MM.1S (cell line): Measurements from ENCODE around the gene NFKBIE.
A peak's percentile ranks its signal among the peaks of the same experiment; 100 is the strongest.

Experiments used
- DNase-seq: peaks from one replicate; pipeline ENCODE4 v3.0.0-alpha.2; 2015
- H2AFZ ChIP-seq: fragments of 300-600 bp; sonication (generic); 2 replicates; pipeline ENCODE4 v1.6.0; 2016; ENCODE audit warnings: antibody characterized with exemption, low read length
- H3F3A ChIP-seq: fragments of 300-600 bp; sonication (generic); 2 replicates; pipeline ENCODE4 v1.6.1; 2016; ENCODE audit warnings: mild to moderate bottlenecking, antibody characterized with exemption, low read length, moderate library complexity, mixed read lengths; ENCODE audit not compliant: insufficient read depth
- H3K27ac ChIP-seq: fragments of 300-600 bp; sonication (generic); 2 replicates; pipeline ENCODE4 v1.5.1; 2016; ENCODE audit warnings: mild to moderate bottlenecking, low read length
- H3K27me3 ChIP-seq: fragments of 300-600 bp; sonication (generic); replicated peaks from 2 replicates; pipeline ENCODE4 v1.6.0; 2016; ENCODE audit warnings: low read length; ENCODE audit not compliant: insufficient read depth
- H3K36me3 ChIP-seq: fragments of 300-600 bp; sonication (generic); replicated peaks from 2 replicates; pipeline ENCODE4 v1.6.1; 2016; ENCODE audit warnings: mild to moderate bottlenecking, low read length, mixed read lengths; ENCODE audit not compliant: insufficient read depth
- H3K4me1 ChIP-seq: fragments of 300-600 bp; sonication (generic); 2 replicates; pipeline ENCODE4 v1.6.1; 2016; ENCODE audit warnings: low read length, mixed read lengths
- H3K4me2 ChIP-seq: fragments of 300-600 bp; sonication (generic); 2 replicates; pipeline ENCODE4 v1.6.0; 2016; ENCODE audit warnings: low read depth, low read length
- H3K4me3 ChIP-seq: fragments of 300-600 bp; sonication (generic); 2 replicates; pipeline ENCODE4 v1.5.1; 2016; ENCODE audit warnings: low read length, mixed read lengths
- H3K79me2 ChIP-seq: fragments of 300-600 bp; sonication (generic); 2 replicates; pipeline ENCODE4 v1.6.1; 2016; ENCODE audit warnings: mixed run types, low read length, mixed read lengths
- H3K9ac ChIP-seq: fragments of 300-600 bp; sonication (generic); 2 replicates; pipeline ENCODE4 v1.6.1; 2016; ENCODE audit warnings: low read length, mixed read lengths
- H3K9me2 ChIP-seq: fragments of 300-600 bp; sonication (generic); replicated peaks from 2 replicates; pipeline ENCODE4 v1.6.1; 2016; ENCODE audit warnings: mild to moderate bottlenecking, low read length, mixed read lengths; ENCODE audit not compliant: insufficient read depth
- H3K9me3 ChIP-seq: fragments of 300-600 bp; sonication (generic); replicated peaks from 2 replicates; pipeline ENCODE4 v1.6.1; 2016; ENCODE audit warnings: mild to moderate bottlenecking, low read length, mixed read lengths; ENCODE audit not compliant: insufficient read depth
- H4K20me1 ChIP-seq: fragments of 300-600 bp; sonication (generic); 2 replicates; pipeline ENCODE4 v1.6.1; 2016; ENCODE audit warnings: mild to moderate bottlenecking, low read length, moderate library complexity, mixed read lengths; ENCODE audit not compliant: insufficient read depth
- CTCF ChIP-seq: fragments of 300-600 bp; sonication (generic); IDR thresholded peaks from 2 replicates; pipeline ENCODE4 v1.5.1; 2016; ENCODE audit warnings: antibody characterized with exemption, low read length, mixed read lengths
- EZH2 ChIP-seq: fragments of 300-600 bp; sonication (generic); optimal IDR thresholded peaks from 2 replicates; pipeline ENCODE3; 2017; ENCODE audit warnings: low read depth, mild to moderate bottlenecking, antibody characterized with exemption, low read length, mixed read lengths
- EZH2phosphoT487 ChIP-seq: fragments of 300-600 bp; sonication (generic); IDR thresholded peaks from 2 replicates; pipeline ENCODE4 v1.6.1; 2018; ENCODE audit warnings: antibody characterized with exemption, low read length

NFKBIE gene

GRCh38 chr6:44248579-44248978 is 16.8 kb downstream of the NFKBIE start:
- H3F3A ChIP-seq: peaks cover 69% of the 10 kb centered on the region
- peak overlapping the region; percentile 99 for H3K4me3 ChIP-seq
- H3K9me2 ChIP-seq: no peaks in the 10 kb centered on the region
- TF ChIP-seq CTCF: no peak
- TF ChIP-seq EZH2: no peak
- TF ChIP-seq EZH2phosphoT487: no peak
- peaks cover 74% of the 10 kb centered on the region for H3K79me2 ChIP-seq
- DNase-seq: no peak
- no peaks in the 10 kb centered on the region for H3K9me3 ChIP-seq
- H3K4me1 ChIP-seq: peaks cover 33% of the 10 kb centered on the region
- peaks cover 59% of the 10 kb centered on the region for H4K20me1 ChIP-seq
- H3K4me2 ChIP-seq: peak overlapping the region; percentile 39
- H3K27ac ChIP-seq: peak overlapping the region; percentile 85; the same call in 1 of the 2 replicates
- H3K36me3 ChIP-seq: peaks cover 18% of the 10 kb centered on the region
- H3K27me3 ChIP-seq: no peaks in the 10 kb centered on the region
- peak overlapping the region; percentile 99; the same call in 1 of the 2 replicates for H3K9ac ChIP-seq
- no peak overlapping the region for H2AFZ ChIP-seq

GRCh38 chr6:44247338-44248302 is 17.7 kb downstream of the NFKBIE start:
- DNase-seq: peak; percentile 59
- H3K4me1 ChIP-seq: peaks cover 28% of the 10 kb centered on the region
- H3F3A ChIP-seq: peaks cover 59% of the 10 kb centered on the region
- peaks cover 64% of the 10 kb centered on the region for H3K79me2 ChIP-seq
- H3K36me3 ChIP-seq: peaks cover 17% of the 10 kb centered on the region
- no peaks in the 10 kb centered on the region for H3K27me3 ChIP-seq
- no peak overlapping the region for H2AFZ ChIP-seq
- H3K9me2 ChIP-seq: no peaks in the 10 kb centered on the region
- H3K4me2 ChIP-seq: peak overlapping the region; percentile 39
- peak overlapping the region; percentile 99 for H3K4me3 ChIP-seq
- TF ChIP-seq CTCF (no peak), EZH2phosphoT487 (no peak), EZH2 (no peak)
- peaks cover 50% of the 10 kb centered on the region for H4K20me1 ChIP-seq
- H3K9me3 ChIP-seq: no peaks in the 10 kb centered on the region
- peak overlapping the region; percentile 85 for H3K27ac ChIP-seq
- peak overlapping the region; percentile 99 for H3K9ac ChIP-seq

- peaks cover 56% of the 10 kb centered on the region for H3K79me2 ChIP-seq
- peak within 1 kb of the TSS; percentile 85 for H3K27ac ChIP-seq
- H3K4me2 ChIP-seq: peak within 1 kb of the TSS; percentile 93
- H3K9me3 ChIP-seq: no peaks in the 10 kb centered on the region
- H3K4me3 ChIP-seq: peak within 1 kb of the TSS; percentile 99
- peak within 1 kb of the TSS; percentile 91 for H2AFZ ChIP-seq
- TF ChIP-seq CTCF (no peak), EZH2phosphoT487 (no peak), EZH2 (no peak)
- H3K9ac ChIP-seq: peak within 1 kb of the TSS; percentile 99
- H3K36me3 ChIP-seq: peaks cover 14% of the 10 kb centered on the region
- H3K4me1 ChIP-seq: peaks cover 28% of the 10 kb centered on the region
- peaks cover 44% of the 10 kb centered on the region for H4K20me1 ChIP-seq
- no peaks in the 10 kb centered on the region for H3K27me3 ChIP-seq
- peaks cover 53% of the 10 kb centered on the region for H3F3A ChIP-seq
- peak; percentile 98 for DNase-seq
- H3K9me2 ChIP-seq: no peaks in the 10 kb centered on the region
These were observed 18.6 kb downstream of the NFKBIE start, which contains the start of gene HSP90AB1 for GRCh38 chr6:44246663-44247337. HSP90AB1 (plus strand) TSS chr6:44247101; CDS start chr6:44248630, 1,529 bp downstream.
